IPS DF 6.9 (cell line): ENCODE results near the gene TFF2.
A peak's percentile ranks its signal among the peaks of the same experiment; 100 is the strongest.

Source experiments
- DNase-seq: peaks from one replicate; pipeline ENCODE4 v3.0.0-alpha.2; 2013; ENCODE audit warnings: low read depth, low spot score
- H3K27ac ChIP-seq: one replicate; pipeline ENCODE4 v1.5.1; 2013; ENCODE audit warnings: low read length, control low read depth
- H3K27me3 ChIP-seq: 2 replicates; pipeline ENCODE4 v1.6.1; 2013; ENCODE audit warnings: mild to moderate bottlenecking, low read length; ENCODE audit not compliant: control insufficient read depth, insufficient read depth
- H3K36me3 ChIP-seq: 2 replicates; pipeline ENCODE4 v1.6.1; 2013; ENCODE audit warnings: low read length; ENCODE audit not compliant: control insufficient read depth, insufficient read depth
- H3K4me1 ChIP-seq: 2 replicates; pipeline ENCODE4 v1.6.1; 2013; ENCODE audit warnings: low read length; ENCODE audit not compliant: control insufficient read depth, insufficient read depth
- H3K4me3 ChIP-seq: 2 replicates; pipeline ENCODE4 v1.5.1; 2013; ENCODE audit warnings: mild to moderate bottlenecking, low read length
- H3K9me3 ChIP-seq: 2 replicates; pipeline ENCODE4 v1.6.1; 2013; ENCODE audit warnings: low read length, inconsistent platforms; ENCODE audit not compliant: control insufficient read depth, insufficient read depth
- WGBS: extraction: QIAGEN DNeasy Blood & Tissue Kit; methylation state at CpG from one replicate; pipeline ENCODE4 v1.1.7; 2013; ENCODE audit warnings: mixed read lengths, missing lambda C conversion rate; ENCODE audit not compliant: insufficient read length, insufficient coverage; 5-methylcytosine and 5-hydroxymethylcytosine counted together

TFF2 gene

DNA sequence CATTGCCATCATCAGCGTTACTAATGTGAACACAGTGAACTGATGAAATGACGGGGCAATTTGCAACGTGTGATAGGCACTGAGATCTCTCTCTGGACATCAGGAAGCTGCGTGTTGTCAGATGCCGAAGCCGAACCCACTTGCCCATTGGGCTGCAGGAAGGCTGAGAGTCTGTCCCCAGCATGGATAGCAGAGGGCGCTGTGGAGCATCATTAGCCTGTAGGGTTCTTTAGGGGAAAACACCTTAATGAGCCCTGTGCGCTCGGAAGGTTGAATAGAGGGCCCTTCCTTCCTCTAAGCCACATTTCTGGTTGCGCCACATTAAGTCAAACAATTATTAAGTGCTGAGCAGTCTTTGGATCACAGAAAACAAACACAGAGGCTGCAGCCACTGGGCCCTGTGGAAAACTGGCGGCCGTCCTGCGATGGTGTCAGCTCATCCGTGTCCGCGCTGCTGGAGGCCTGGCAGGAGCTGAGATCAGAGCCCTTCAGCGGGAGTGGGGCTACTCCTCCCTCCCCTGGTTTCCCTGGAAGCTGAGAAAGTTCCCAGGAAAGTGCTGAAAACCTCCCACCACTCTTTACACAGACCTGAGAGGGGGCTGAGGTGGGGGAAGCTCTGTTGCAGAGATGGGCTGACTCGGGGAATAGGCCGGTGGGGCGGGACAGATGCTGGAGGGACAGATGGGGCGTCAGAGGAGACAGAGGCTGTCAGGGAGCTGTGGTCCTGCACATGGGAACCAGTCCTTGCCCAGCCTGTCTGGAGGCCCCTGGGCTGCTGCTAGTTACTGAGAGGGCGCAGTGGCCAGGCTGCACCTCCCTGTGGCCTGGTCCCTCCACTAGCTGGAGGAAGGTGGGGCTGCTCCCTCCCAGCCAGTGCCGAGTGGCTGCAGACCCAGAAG, 12.7 kb downstream of the TFF2 start:
- no peak overlapping the region for H3K27ac ChIP-seq
- DNase-seq, result peak; percentile 87
- WGBS, result no CpG with 5 or more reads among the region's 23 CpGs
- peaks cover 2% of the 10 kb centered on the region; the same call in 1 of the 2 replicates for H3K4me1 ChIP-seq
- no peak overlapping the region for H3K4me3 ChIP-seq
- H3K9me3 ChIP-seq, result no peaks in the 10 kb centered on the region
- no peaks in the 10 kb centered on the region for H3K36me3 ChIP-seq
- H3K27me3 ChIP-seq, result no peaks in the 10 kb centered on the region

DNA sequence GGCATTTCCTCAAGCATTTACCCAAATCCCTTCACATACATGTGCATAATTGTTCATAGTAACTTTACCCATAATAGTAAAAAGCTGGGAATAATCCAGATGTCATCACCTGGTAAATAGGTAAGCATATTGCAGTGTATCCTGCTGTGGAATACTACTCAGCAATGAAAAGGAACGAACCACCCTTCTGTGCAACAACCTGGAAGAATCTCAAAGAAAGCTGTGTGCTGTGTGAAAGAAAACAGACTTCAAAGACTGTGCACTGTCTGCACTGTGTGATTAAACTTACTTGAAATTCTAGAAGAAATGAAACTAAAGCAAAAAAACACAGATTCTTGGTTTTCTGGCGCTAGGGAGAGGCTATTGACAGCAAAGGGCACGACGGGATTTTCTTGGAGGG, 13.5 kb downstream of the TFF2 start:
- Histone ChIP-seq H3K27ac (no peak overlapping the region), H3K9me3 (no peaks in the 10 kb centered on the region), H3K4me3 (no peak overlapping the region), H3K4me1 (peaks cover 2% of the 10 kb centered on the region; the same call in 1 of the 2 replicates), H3K27me3 (no peaks in the 10 kb centered on the region), H3K36me3 (no peaks in the 10 kb centered on the region)
- DNase-seq, result no peak
- no CpG with 5 or more reads among the region's 4 CpGs for WGBS

DNA sequence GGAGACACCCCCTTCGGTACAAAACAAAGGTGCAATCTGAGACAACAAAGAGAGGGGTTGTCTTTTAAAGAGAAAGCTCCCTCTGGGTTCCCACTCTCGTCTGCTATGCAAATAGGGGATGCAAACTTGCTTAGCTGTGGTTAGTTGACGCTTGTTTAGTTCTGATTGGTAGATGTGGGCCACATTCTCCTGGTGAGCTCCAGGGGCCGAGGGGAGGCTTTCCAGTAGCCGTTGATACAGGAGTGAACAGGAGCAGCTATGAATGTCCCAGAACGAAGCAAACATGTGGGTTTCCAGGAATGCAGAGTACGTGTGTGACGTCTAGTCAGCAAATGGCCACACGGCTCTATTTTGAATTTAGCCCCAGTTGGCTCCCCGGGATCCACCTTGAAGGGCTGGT, 14.7 kb downstream of the TFF2 start:
- DNase-seq, result peak; percentile 70
- H3K4me3 ChIP-seq, result no peak overlapping the region

DNA sequence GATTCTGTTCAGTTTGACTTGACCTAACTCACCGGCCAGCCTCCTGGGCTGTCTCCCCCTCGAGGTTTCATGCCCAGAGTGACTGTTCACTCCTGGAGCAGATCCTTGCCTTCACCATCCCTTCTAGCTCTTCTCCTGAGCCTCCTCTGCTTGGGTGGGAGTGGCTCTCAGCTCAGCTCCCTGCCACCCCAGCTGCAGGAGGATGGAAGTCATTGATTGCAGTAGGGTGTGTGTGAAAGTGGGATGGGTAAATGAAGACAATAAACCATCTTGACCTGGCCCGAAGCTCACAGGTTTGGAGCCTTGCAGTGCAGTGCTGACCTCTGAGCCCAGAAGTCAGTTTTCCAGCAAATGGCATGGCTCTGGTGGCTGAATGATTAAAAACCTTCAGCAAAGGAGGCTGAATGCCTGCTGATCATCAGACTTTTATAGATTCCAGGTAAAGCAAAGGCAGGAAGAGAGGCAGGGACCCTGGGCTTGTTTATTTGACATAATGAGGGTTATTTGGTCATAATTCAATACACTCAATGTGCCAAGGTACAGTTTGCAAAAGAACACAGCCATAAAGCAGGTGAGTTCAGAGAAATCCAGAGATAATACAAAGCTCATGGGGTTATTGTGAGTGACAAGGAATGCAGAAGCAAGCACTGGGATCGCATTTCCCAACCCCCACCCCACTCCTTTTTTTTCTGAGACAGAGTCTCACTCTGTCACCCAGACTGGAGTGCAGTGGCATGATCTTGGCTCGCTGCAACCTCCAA, 18.1 kb downstream of the TFF2 start:
- H3K27me3 ChIP-seq, result no peaks in the 10 kb centered on the region
- no peak overlapping the region for H3K27ac ChIP-seq
- no peaks in the 10 kb centered on the region; the same call in none of the 2 replicates for H3K9me3 ChIP-seq
- DNase-seq, result no peak
- WGBS, result no CpG with 5 or more reads among the region's 5 CpGs
- no peak overlapping the region for H3K4me3 ChIP-seq
- H3K4me1 ChIP-seq, result no peaks in the 10 kb centered on the region
- H3K36me3 ChIP-seq, result no peaks in the 10 kb centered on the region

More for the DNA sequence above, 14.7 kb downstream of the TFF2 start:
- Histone ChIP-seq H3K27me3 (no peaks in the 10 kb centered on the region), H3K9me3 (no peaks in the 10 kb centered on the region; the same call in 1 of the 2 replicates), H3K4me1 (no peaks in the 10 kb centered on the region), H3K36me3 (no peaks in the 10 kb centered on the region), H3K27ac (no peak overlapping the region)
- no CpG with 5 or more reads among the region's 10 CpGs for WGBS

DNA sequence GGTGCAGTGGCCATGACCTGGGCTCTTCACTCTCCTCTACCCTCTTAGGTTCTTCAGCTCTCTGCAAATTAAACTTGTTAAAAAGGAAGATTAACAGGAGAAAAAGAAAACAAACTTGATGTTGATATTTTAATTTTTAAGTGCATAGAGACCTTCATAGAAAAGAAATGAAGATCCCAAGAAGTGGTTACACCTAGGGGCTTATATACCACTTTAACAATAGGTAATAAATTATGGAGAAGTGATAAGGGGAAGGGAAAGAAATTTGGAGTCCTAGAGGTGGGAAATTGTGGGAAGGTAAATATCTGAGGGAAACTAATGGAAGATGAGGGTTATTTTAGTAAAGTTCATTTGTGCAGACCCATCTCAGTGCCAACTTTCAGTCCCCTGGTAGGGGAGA, 19.1 kb downstream of the TFF2 start:
- no peak for DNase-seq
- Histone ChIP-seq H3K27me3 (no peaks in the 10 kb centered on the region), H3K27ac (no peak overlapping the region), H3K9me3 (no peaks in the 10 kb centered on the region; the same call in none of the 2 replicates), H3K4me3 (no peak overlapping the region), H3K4me1 (no peaks in the 10 kb centered on the region), H3K36me3 (no peaks in the 10 kb centered on the region)

DNA sequence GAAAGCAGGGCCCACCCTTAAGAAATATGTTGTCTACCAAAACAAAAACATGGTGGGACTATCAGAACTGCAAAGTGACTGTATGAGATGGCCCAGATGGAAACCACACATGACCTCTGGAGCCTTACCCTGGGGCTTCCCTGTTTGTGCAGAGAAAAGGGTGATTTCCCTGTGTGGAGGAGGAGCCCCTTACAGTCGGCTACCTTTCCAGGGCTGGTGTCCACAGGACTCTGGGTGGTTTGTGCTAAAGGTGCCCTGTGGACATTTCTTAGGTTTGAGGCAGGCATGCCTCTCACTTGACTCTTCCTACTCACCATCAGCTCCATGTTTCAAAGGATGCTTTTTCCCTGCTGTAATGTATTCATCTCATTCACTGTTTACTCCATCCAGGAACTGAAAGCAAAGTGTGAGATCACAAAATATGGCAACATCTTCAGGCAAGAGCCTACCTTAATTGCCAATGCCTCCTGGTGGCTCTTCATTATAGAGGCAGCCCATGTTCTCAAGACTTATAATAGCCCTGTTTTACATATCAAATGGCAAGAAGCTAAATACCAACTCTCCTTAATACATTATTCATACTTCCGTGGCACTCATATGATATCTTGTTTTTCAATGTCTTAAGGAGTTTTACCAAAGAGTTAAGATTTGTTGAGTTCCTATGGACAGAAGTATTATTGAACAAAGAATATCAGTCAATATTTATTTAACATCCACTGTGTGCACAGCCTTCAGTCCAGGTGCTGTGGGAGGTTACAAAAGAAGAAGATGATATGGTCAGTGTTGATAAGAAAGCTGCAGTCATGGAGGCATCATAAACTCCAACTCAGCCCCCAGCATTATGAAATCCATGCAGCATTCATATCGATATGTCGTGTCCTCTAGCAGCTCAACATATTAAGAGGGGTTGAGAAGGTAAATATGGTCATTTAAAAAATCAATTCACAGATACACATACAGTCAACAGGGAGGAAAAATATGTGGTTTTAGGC, 20.1 kb downstream of the TFF2 start:
- no peaks in the 10 kb centered on the region for H3K4me1 ChIP-seq
- H3K27me3 ChIP-seq, result no peaks in the 10 kb centered on the region
- no CpG with 5 or more reads among the region's 4 CpGs for WGBS
- no peaks in the 10 kb centered on the region; the same call in none of the 2 replicates for H3K9me3 ChIP-seq
- DNase-seq, result no peak
- no peaks in the 10 kb centered on the region for H3K36me3 ChIP-seq
- no peak overlapping the region for H3K4me3 ChIP-seq
- no peak overlapping the region for H3K27ac ChIP-seq

DNA sequence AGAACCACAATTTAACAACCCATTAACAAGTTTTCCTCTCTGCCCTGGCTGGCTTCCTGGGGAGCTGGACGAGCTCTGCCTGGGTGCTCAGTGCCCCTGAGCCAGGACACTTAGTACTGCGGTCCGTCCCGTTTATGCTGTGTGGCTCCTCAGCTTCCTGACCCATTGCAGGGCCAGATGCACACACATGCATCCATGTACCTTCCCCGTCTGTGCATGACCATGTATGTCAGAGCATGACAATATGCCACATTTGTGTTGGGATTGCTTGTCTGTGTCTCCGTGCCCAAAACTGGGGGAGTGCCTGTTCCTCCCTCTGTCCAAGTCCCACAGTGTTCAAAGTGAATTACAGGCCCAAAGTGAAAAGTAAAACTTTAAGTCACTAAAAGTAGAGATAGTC, 25.9 kb downstream of the TFF2 start:
- no peaks in the 10 kb centered on the region for H3K27me3 ChIP-seq
- no peak overlapping the region for H3K4me3 ChIP-seq
- no peak for DNase-seq
- no peaks in the 10 kb centered on the region for H3K4me1 ChIP-seq
- H3K9me3 ChIP-seq, result no peaks in the 10 kb centered on the region; the same call in 1 of the 2 replicates
- no peaks in the 10 kb centered on the region for H3K36me3 ChIP-seq
- no CpG with 5 or more reads among the region's 6 CpGs for WGBS
- H3K27ac ChIP-seq, result no peak overlapping the region

DNA sequence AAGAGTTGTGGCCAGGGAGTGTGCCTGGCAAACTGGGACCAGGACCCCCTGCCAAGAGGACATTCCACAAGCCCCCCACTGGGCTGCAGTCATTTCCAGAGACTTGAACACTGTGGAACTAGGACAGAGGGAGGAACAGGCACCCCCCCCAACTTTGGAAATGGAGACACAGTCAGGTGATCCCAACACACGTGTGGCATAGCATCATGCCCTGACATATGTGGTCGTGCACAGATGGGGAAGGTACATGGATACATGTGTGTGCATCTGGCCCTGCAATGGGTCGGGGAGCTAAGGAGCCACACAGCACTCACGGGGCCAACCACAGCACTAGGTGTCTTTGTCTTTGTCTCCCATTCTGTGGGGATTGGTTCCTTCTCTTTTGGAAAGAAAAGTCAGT, 28.9 kb downstream of the TFF2 start:
- Histone ChIP-seq H3K4me3 (no peak overlapping the region), H3K4me1 (peaks cover 7% of the 10 kb centered on the region), H3K27ac (no peak overlapping the region), H3K36me3 (no peaks in the 10 kb centered on the region), H3K27me3 (no peaks in the 10 kb centered on the region), H3K9me3 (no peaks in the 10 kb centered on the region)
- no peak for DNase-seq
- no CpG with 5 or more reads among the region's 4 CpGs for WGBS

DNA sequence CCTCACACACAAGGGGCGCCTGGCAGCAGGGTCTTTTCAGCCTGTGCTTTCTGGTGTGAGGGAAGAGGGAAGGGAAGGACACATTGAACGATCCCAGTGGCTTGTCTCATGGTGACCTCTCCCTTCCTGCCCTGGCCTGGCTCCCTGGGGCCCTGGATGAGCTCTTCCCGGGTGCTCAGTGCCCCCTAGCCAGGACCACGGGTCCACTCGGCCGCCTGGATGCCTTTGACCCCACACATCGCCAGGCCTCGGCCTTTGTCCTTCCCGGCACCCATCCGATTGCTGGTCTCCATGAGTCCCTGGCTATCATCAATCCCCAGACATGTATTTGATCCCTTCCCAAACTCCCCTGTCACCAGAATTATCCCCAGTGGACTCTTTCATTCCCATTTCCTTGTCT, 29.6 kb downstream of the TFF2 start:
- Histone ChIP-seq H3K4me1 (peaks cover 8% of the 10 kb centered on the region), H3K27me3 (no peaks in the 10 kb centered on the region), H3K36me3 (no peaks in the 10 kb centered on the region), H3K27ac (no peak overlapping the region), H3K4me3 (no peak overlapping the region), H3K9me3 (no peaks in the 10 kb centered on the region)
- WGBS, result no CpG with 5 or more reads among the region's 10 CpGs
- DNase-seq, result no peak

DNA sequence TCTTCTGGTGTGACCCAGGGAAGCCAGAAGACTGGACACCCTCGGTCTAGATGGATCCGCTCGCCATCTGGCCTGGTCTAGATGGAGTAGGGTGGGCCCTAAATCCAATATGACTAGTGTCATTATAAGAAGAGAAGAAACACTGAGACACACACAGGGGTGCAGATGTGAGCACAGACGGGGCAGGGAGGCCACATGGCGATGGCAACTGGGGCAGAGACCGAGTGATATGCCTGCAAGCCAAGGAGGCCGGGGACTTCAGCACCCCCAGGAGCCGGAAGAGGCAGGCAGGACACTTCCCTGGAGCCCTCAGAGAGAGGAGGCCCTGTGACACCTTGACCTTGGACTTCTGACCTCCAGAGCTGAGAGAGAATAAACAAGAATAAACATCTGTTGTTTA, 30.0 kb downstream of the TFF2 start:
- Histone ChIP-seq H3K36me3 (no peaks in the 10 kb centered on the region), H3K27ac (no peak overlapping the region), H3K27me3 (no peaks in the 10 kb centered on the region), H3K4me1 (peaks cover 8% of the 10 kb centered on the region), H3K9me3 (no peaks in the 10 kb centered on the region), H3K4me3 (no peak overlapping the region)
- DNase-seq, result no peak
- WGBS, result no CpG with 5 or more reads among the region's 8 CpGs
